Epithelial cell of prostate (primary cell): ENCODE measurements around the gene TOX2.

ENCODE experiments used
- DNase-seq: peaks from one replicate; pipeline ENCODE4 v3.0.0-alpha.2; 2011; ENCODE audit warnings: low read depth, low spot score
- H3K27ac ChIP-seq: fragments of 450-650 bp; 2 replicates; pipeline ENCODE4 v1.5.1; 2017; ENCODE audit warnings: mild to moderate bottlenecking

TOX2 gene

GRCh38 chr20:43914311-43915210 lies at the start of gene TOX2:
Gene TOX2 (plus strand): TSS chr20:43914852. CDS start chr20:43914892, 40 bp downstream.
- DNase-seq, result no peak
- H3K27ac ChIP-seq, result no peak within 1 kb of the TSS

- H3K27ac ChIP-seq, result no peak overlapping the region
- DNase-seq, result no peak
Measured at GRCh38 chr20:43868091-43868490, 46.6 kb upstream of the TOX2 start.

DNA sequence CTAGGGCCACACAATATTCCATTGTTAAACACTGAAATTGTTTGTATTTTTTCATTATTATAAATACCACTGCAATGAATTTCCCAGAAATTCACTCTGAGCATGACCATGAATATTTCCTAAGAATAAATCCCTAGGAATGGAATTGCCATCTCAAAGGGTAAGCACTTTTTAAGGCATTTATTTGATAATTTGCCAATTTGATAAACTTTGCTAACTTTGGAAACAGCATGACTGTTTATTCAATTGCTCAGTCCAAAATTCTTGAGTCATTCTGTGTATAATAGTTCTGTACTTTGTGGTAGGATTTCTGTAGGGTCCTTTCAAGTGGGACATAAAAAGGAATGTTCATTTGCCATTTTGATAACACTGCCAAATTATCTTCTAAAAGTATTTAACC lies 44.2 kb upstream of the TOX2 start:
- H3K27ac ChIP-seq, result no peak overlapping the region
- no peak for DNase-seq

DNA sequence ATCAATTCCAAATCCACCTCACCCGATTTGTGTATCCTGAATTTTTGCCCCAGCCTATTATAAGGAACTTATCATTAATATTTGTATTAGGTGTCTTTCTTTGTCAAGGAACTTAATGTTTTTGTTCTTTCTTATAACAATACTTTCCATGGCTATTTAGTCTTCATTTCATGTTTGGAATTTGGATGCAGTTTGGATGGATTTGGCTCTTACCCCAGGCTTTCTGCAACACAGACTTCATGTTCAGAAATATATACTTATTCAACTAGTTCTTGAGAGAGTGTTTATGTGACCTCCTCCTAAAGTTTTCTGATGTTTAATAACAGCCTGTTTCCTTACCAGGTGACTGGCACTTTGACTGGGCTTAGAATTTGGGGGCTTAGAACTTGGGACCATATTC lies 35.9 kb upstream of the TOX2 start:
- no peak overlapping the region for H3K27ac ChIP-seq

DNA sequence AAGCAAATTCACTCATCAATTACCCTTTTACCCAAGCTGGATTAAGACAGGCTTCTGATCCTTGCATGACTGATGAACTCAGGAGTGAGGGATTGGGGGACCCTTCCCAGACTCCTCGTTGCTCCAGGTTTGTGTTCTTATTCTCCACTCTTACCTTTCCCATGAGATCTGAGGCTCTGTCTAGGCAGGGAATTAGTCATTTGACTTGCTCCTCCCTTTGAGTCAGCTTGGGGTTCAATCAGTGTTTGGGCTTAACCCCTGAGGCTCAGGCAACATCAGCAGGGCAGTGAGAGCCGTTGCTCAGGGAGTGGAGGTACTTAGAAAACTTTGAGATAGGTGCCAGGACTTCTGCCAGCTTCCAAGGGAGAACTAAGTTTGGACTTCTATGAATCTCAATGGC lies 20.7 kb upstream of the TOX2 start:
- peak; percentile 26 for DNase-seq
- no peak overlapping the region for H3K27ac ChIP-seq

More for the DNA sequence above, 35.9 kb upstream of the TOX2 start:
- no peak for DNase-seq

DNA sequence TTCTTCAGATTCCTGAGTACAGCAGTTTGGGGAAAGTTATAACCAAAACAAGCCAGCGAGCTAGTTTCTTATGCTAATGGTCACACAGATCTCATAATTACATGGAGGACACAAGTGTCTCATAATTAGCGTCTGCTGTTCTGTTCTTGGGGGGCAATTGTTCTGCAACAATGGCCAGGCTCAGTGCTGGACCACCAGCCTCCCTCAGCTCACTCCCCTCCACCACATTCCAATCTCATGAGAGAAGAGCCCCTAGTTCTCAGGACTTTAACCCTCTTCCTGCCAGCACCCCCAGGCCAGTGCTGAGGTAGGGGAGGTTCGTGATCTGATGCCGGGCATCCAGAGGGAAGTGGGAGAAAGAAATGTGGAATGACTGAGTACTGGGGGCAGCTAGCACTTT lies 20.2 kb upstream of the TOX2 start:
- DNase-seq, result no peak
- H3K27ac ChIP-seq, result no peak overlapping the region

DNA sequence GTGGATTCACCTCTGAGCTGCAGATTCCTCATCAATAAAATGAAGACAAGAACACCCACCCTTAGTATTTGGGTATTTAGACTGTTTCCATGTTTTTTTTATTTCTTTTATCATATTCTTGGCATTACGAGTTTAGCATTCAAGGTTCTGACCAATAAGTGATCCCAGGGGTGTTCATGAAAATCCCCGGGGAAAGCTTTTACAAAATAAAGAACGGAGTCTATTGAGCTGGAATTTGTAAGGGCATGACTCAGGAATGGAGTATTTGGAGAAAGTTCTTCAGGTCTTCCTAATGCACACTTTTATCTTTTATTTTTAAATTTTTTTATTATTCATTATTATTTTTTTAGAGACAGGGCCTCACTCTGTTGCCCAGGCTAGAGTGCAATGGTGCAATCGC lies 19.4 kb upstream of the TOX2 start:
- no peak for DNase-seq
- H3K27ac ChIP-seq, result no peak overlapping the region

GRCh38 chr20:43899274-43900120 lies 15.2 kb upstream of the TOX2 start:
- DNase-seq, result no peak

DNA sequence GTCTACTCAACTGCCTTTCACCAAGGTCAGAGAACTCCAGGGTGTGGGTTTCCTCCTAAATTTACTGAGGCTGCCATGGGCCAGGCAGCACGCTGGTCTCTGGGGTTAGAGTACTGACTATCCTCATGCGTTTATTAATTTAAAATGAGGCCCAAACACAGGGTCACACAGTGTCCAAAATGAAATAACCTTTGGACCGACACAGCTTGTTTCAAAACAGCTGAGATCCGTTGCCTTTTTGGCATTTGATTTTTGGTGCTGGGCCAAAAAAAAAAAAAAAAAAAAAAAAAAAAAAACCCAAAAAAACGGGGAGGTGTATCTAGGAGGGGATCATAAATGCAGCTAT lies 14.6 kb upstream of the TOX2 start:
- no peak for DNase-seq
- H3K27ac ChIP-seq, result no peak overlapping the region

More at GRCh38 chr20:43899274-43900120, 15.2 kb upstream of the TOX2 start:
- H3K27ac ChIP-seq, result no peak overlapping the region

DNA sequence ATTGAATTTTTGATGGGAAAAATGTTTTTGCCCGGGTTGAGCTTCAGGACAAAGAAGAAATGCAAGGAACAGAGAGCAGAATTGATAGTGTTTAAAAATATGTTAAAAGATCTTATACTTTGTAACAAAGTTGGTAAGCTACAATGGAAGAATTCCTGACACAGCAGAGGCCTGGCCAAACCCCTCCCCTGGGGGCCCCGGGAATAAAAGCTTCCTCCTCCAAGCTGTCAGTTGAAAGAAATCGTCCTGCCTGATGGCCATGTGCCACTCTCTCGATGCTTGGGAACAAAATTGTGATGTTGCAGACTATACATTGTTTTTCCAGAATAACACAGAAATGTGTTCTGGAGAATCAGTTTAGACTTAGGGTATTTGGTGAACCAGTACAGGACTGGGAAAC lies 14.2 kb upstream of the TOX2 start:
- H3K27ac ChIP-seq, result no peak overlapping the region
- no peak for DNase-seq

- no peak for DNase-seq
- no peak overlapping the region for H3K27ac ChIP-seq
Measured at GRCh38 chr20:43901296-43901695, 13.4 kb upstream of the TOX2 start.

DNA sequence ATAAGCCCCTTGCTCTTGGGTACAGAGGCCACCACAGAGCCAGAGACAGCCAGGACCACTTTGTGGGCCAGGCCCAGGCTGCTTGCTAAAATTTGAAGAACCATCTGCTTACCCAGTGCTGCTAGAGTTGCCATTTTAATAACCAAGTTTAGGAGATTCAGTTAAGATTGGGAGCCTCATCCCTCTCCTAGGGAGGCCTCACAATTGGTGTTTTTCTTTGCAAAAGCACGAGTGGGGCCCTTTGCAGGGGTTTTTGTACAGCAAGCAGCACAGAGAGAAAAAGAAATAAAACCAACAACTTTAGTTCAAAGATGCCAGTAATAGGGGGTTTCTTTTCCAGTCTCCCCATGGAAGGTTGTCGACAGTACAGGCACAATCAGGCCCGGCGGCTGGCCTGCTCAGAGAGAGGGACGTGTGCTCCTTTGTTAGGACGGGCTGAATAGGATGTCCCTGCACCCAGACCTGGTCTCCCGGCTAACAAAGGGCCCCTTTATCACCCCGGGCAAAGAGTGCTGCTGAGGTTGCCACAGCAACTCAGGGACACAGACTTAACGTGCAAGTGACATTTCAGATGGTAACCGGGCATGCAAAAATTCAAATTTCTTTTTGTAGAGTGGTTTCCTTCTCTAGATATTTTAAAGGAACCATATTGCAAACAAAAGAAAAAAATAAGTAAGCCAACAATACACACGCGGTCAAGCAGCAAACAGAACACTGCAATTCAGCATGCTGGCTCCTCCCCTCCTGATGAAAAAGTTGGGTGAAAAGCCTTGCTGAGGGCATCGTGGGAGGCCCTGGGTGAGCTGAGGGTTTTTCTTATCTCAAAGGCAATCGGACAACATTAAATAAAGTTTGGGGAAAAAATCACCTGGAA lies 10.5 kb upstream of the TOX2 start:
- H3K27ac ChIP-seq, result no peak overlapping the region
- DNase-seq, result no peak

GRCh38 chr20:43904827-43905177 lies 9.8 kb upstream of the TOX2 start:
- no peak for DNase-seq
- H3K27ac ChIP-seq, result no peak overlapping the region

DNA sequence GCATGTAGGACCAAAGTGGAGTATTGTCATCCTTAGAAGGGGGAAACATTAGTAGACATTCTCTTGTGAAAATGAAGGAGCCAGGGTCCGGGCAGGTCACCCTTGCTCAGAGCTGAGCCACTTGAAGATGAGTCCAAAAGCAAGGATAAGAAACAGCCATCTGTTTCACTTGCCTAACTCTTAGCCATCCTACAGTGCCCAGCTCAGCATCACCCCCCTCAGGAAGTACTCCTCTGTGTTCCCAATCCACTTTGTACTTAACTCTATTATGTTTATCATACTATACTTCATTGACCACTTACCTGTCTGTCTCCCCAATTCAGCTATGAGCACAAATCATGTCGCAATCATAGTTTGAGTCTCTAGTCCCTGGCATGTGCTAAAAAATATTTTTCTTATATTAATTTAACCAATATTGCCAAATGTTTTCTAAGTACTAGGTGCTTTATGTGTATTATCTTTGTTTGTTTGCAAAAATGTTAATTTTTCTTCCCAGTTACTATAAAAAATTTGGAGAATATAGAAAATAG lies 8.1 kb upstream of the TOX2 start:
- no peak overlapping the region for H3K27ac ChIP-seq

GRCh38 chr20:43909211-43909610 lies 5.4 kb upstream of the TOX2 start:
- DNase-seq, result no peak
- H3K27ac ChIP-seq, result no peak overlapping the region

More for the DNA sequence above, 8.1 kb upstream of the TOX2 start:
- no peak for DNase-seq

DNA sequence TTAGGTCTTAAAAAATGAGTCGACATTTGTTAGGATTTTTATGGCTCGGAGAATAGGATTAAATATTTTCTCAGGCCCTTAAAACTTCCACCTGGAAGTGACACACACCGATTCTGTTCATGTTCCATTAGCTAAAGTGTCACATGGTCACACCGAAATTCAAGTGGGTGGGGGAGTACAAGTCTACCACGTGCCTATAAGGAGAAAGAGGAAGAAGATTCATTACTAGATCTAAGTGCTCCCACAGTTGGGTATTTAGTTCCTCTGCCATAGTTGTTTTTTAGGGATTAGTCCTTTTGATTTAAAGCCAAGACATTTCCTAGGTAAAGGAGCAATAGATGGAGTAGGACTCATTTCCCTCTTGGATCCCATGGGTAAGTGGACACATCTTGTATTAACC lies 4.9 kb upstream of the TOX2 start:
- no peak for DNase-seq
- H3K27ac ChIP-seq, result no peak overlapping the region

GRCh38 chr20:43910564-43910963 lies 4.1 kb upstream of the TOX2 start:
- no peak overlapping the region for H3K27ac ChIP-seq
- no peak for DNase-seq

GRCh38 chr20:43911066-43911465 lies 3.6 kb upstream of the TOX2 start:
- no peak overlapping the region for H3K27ac ChIP-seq
- DNase-seq, result peak; percentile 33

GRCh38 chr20:43913291-43914025 lies 1.2 kb upstream of the TOX2 start:
- DNase-seq, result no peak
- H3K27ac ChIP-seq, result no peak overlapping the region
